Kidney (tissue), 14 donors: ENCODE data around the gene UBE2J2. TPM values are rescaled to one million over a fixed set of nuclear protein-coding genes. Genes with fewer than 3 reads are reported as not detected.

Experiments
- DNase-seq, 5 donors: peaks; one replicate each; pipeline ENCODE4 v3.0.0-alpha.2; 2013 to 2020
- FAIRE-seq: peaks from 2 replicates; lab custom pipeline; 2012; peaks lifted over from hg19 to GRCh38; lab: Jason Lieb, UNC
- H3K27ac ChIP-seq, 2 donors: one replicate each; pipeline ENCODE4 v1.7.0; 2013; ENCODE audit warnings: low read depth in 2 of 2, low read length in 2 of 2, inconsistent platforms in 1 of 2
- H3K27me3 ChIP-seq: one replicate; pipeline ENCODE4 v1.7.1; 2013; ENCODE audit warnings: low read length, inconsistent platforms; ENCODE audit not compliant: control insufficient read depth, insufficient read depth
- H3K36me3 ChIP-seq, 3 donors: one replicate each; pipeline versions ENCODE4 v1.7.0 to v1.7.1; 2013; ENCODE audit warnings: low read length in 3 of 3, control low read depth in 1 of 3, inconsistent platforms in 1 of 3; ENCODE audit not compliant: insufficient read depth in 3 of 3, control insufficient read depth in 2 of 3
- H3K4me1 ChIP-seq, 3 donors: one replicate each; pipeline versions ENCODE4 v1.7.0 to v1.7.1; 2013; ENCODE audit warnings: low read length in 3 of 3, inconsistent platforms in 1 of 3, low read depth in 1 of 3; ENCODE audit not compliant: control insufficient read depth in 2 of 3, insufficient read depth in 2 of 3
- H3K4me3 ChIP-seq, 3 donors: one replicate each; pipeline versions ENCODE4 v1.7.0 to v1.8.1; 2013; ENCODE audit warnings: low read length in 3 of 3, control low read depth in 1 of 3, inconsistent platforms in 1 of 3
- H3K9ac ChIP-seq, 3 donors: one replicate each; pipeline versions ENCODE4 v1.7.0 to v1.7.1; 2013; ENCODE audit warnings: low read length in 3 of 3, control low read depth in 1 of 3, inconsistent platforms in 1 of 3
- H3K9me3 ChIP-seq, 3 donors: one replicate each; pipeline versions ENCODE4 v1.7.0 to v1.7.1; 2013; ENCODE audit warnings: low read length in 3 of 3, control low read depth in 1 of 3, inconsistent platforms in 1 of 3; ENCODE audit not compliant: control insufficient read depth in 2 of 3, insufficient read depth in 1 of 3
- CTCF ChIP-seq: IDR thresholded peaks from 3 replicates; pipeline ENCODE4 v1.5.1; 2012; ENCODE audit warnings: mild to moderate bottlenecking, moderate library complexity, borderline replicate concordance; ENCODE audit not compliant: insufficient read depth; ENCODE audit errors: extremely low read depth
- intact Hi-C: fragments of 100-400 bp; cut with DNase I; formaldehyde crosslinking; loops from one replicate; pipeline ENCODE4 v1.11.1; 2022
- polyA plus RNA-seq: library from polyadenylated mRNA; stranded (reverse); fragments of 350-450 nt; fragmentation: Illumina TruSeq; extraction: RNeasy Lipid Tissue Mini Kit (QIAGEN cat#74804); gene quantifications from one replicate; pipeline ENCODE4 v1.2.3, GENCODE V29; 2014; ENCODE audit warnings: low read depth, low replicate concordance; ENCODE audit not compliant: insufficient read depth
- total RNA-seq: library from RNA; stranded (reverse); fragmentation: NEBNext Ultra II Directional; extraction: Animal tissue kit (Norgen Biotek cat#: 25700); gene quantifications from one replicate; pipeline ENCODE4 v1.2.1, GENCODE V29; 2021
- donor health status: control.
- donor health status: control.
- donor health status: control.
- donor health status: control.
- donor health status: control.
- donor health status: DM: yes; HTN: yes; CAD: no.
- donor health status: Normal renal cell carcinoma (clear cell type).

Gene UBE2J2
- total and polyA plus RNA-seq, 2 donors from 2014 or later: 56.6 to 57.4 TPM

GRCh38 chr1:1240348-1240732, 33.3 kb downstream of the UBE2J2 start:
- no peak for DNase-seq
- intact Hi-C loops: no loop called here
- FAIRE-seq: no peak
- no peak overlapping the region for H3K4me3 ChIP-seq
- H3K9ac ChIP-seq: no peak overlapping the region
- no peak for TF ChIP-seq CTCF
- no peak overlapping the region for H3K27ac ChIP-seq
- H3K9me3 ChIP-seq: no peaks in the 10 kb centered on the region
- H3K27me3 ChIP-seq: no peaks in the 10 kb centered on the region
- no peaks in the 10 kb centered on the region for H3K36me3 ChIP-seq
- H3K4me1 ChIP-seq: no peaks in the 10 kb centered on the region

GRCh38 chr1:1239614-1240347, 33.9 kb downstream of the UBE2J2 start:
- FAIRE-seq (no peak), DNase-seq (peak in 1 of 5 donors; percentile 73)
- Histone ChIP-seq H3K4me3 (no peak overlapping the region), H3K36me3 (no peaks in the 10 kb centered on the region), H3K4me1 (no peaks in the 10 kb centered on the region), H3K9ac (no peak overlapping the region), H3K27me3 (no peaks in the 10 kb centered on the region), H3K9me3 (no peaks in the 10 kb centered on the region), H3K27ac (no peak overlapping the region)
- TF ChIP-seq CTCF: no peak
- intact Hi-C loops: loop anchor here (10.0 kb wide), 1 partner anchor 115 kb away; no protein-coding TSS in a partner anchor

GRCh38 chr1:1239227-1239613, 34.4 kb downstream of the UBE2J2 start:
- DNase-seq (peak in 1 of 5 donors; percentile 63), FAIRE-seq (no peak)
- Histone ChIP-seq H3K27me3 (no peaks in the 10 kb centered on the region), H3K9ac (no peak overlapping the region), H3K4me1 (no peaks in the 10 kb centered on the region), H3K27ac (no peak overlapping the region), H3K36me3 (no peaks in the 10 kb centered on the region), H3K9me3 (no peaks in the 10 kb centered on the region), H3K4me3 (no peak overlapping the region)
- no peak for TF ChIP-seq CTCF
- intact Hi-C loops: loop anchor here (10.0 kb wide), 1 partner anchor 114 kb away; no protein-coding TSS in a partner anchor
